K562 (cell line): ENCODE measurements around the gene NT5DC4.

Experiments used
- CTCF ChIP-seq, 3 experiments: IDR thresholded peaks in 2 of 3; conservative IDR thresholded peaks in 1 of 3; 2 replicates each; pipeline ENCODE4 v1.5.1; 2011 to 2012; ENCODE audit warnings: low read length in 3 of 3, mild to moderate bottlenecking in 3 of 3, control low read depth in 2 of 3, improper control_type of control experiment in 1 of 3, inconsistent platforms in 1 of 3, low read depth in 1 of 3, mixed read lengths in 1 of 3, moderate library complexity in 1 of 3; ENCODE audit not compliant: insufficient read depth in 2 of 3
- ELK1 ChIP-seq: sonication (generic); formaldehyde crosslinking; IDR thresholded peaks from 2 replicates; pipeline ENCODE4 v1.8.1; 2022; ENCODE audit warnings: missing genetic modification reagents
- REST ChIP-seq, 2 experiments: fragments of 450-650 bp; formaldehyde crosslinking in 1 of 2; IDR thresholded peaks; 2 replicates each; pipeline versions ENCODE4 v1.4.0 to v1.6.1; 2014 to 2020; ENCODE audit warnings: mild to moderate bottlenecking in 2 of 2, borderline replicate concordance in 1 of 2, low read depth in 1 of 2
- SAP30 ChIP-seq: fragments of 200-600 bp; sonication (generic); IDR thresholded peaks from 2 replicates; pipeline ENCODE4 v1.6.1; 2012; ENCODE audit warnings: borderline replicate concordance, low read depth, mild to moderate bottlenecking, moderate library complexity, low read length, control low read depth, inconsistent platforms; ENCODE audit not compliant: insufficient read depth, poor library complexity, severe bottlenecking
- SIN3A ChIP-seq, 2 experiments: fragments of 150-350 bp in 1 of 2; IDR thresholded peaks; 2 replicates each; pipeline ENCODE4 v1.6.1; 2011 to 2016; ENCODE audit warnings: borderline replicate concordance in 2 of 2, low read depth in 2 of 2, low read length in 2 of 2, mild to moderate bottlenecking in 2 of 2, moderate library complexity in 2 of 2; ENCODE audit not compliant: control insufficient read depth in 1 of 2
- SREBF2 ChIP-seq: sonication (generic); formaldehyde crosslinking; IDR thresholded peaks from 2 replicates; pipeline ENCODE4 v1.4.0; 2020; ENCODE audit warnings: mild to moderate bottlenecking, missing genetic modification reagents
- THRB ChIP-seq: fragments of 450-650 bp; formaldehyde crosslinking; conservative IDR thresholded peaks from 2 replicates; pipeline ENCODE4 v1.4.0; 2022; ENCODE audit warnings: mild to moderate bottlenecking, missing genetic modification characterization
- ZBTB43 ChIP-seq: sonication (generic); formaldehyde crosslinking; IDR thresholded peaks from 2 replicates; pipeline ENCODE4 v1.8.0; 2023; ENCODE audit warnings: mild to moderate bottlenecking, missing genetic modification reagents
- ZFX ChIP-seq: sonication (generic); formaldehyde crosslinking; IDR thresholded peaks from 2 replicates; pipeline ENCODE4 v1.8.0; 2022; ENCODE audit warnings: mild to moderate bottlenecking, missing genetic modification reagents, moderate library complexity
- ZNF23 ChIP-seq: fragments of 250-450 bp; sonication (Bioruptor Pico); IDR thresholded peaks from 2 replicates; pipeline ENCODE4 v1.4.0; 2020; ENCODE audit warnings: mild to moderate bottlenecking
- ZNF507 ChIP-seq: conservative IDR thresholded peaks from 2 replicates; pipeline ENCODE4 v1.6.1; 2017; ENCODE audit warnings: missing genetic modification characterization, missing compliant biosample characterization

- TF ChIP-seq SIN3A (IDR thresholded peaks at IDR 0.05; ENCODE audit: borderline replicate concordance in 2 of 2, control insufficient read depth in 1 of 2, low read depth in 2 of 2, low read length in 2 of 2) (no peak), ZBTB43 (CRISPR knock-in tag) (no peak), CTCF (IDR thresholded peaks at IDR 0.05 in 2 of 3, conservative IDR thresholded peaks at IDR 0.05 in 1 of 3; ENCODE audit: insufficient read depth in 2 of 3, low read depth in 1 of 3, low read length in 3 of 3) (no peak), SREBF2 (CRISPR knock-in tag) (no peak), ZNF507 (no peak), ZFX (CRISPR knock-in tag) (no peak), ZNF23 (CRISPR knock-in tag) (no peak), REST (IDR thresholded peaks at IDR 0.05; ENCODE audit: borderline replicate concordance) (no peak), REST (CRISPR knock-in tag; IDR thresholded peaks at IDR 0.05; ENCODE audit: low read depth) (no peak), THRB (CRISPR knock-in tag) (0 out of 2 replicates have a peak, but pooled peaks have one; percentile 43), SAP30 (no peak), ELK1 (no peak)
Measured at GRCh38 chr2:112788653-112789052, 67.8 kb downstream of the NT5DC4 start.
